Measurements from ENCODE around the gene GTF3C2. TPM values are rescaled to one million over a fixed set of nuclear protein-coding genes. Genes with fewer than 3 reads are reported as not detected.

GTF3C2 gene
- total RNA-seq, 1 donor from 2014 or later: 16.2 TPM

DNA sequence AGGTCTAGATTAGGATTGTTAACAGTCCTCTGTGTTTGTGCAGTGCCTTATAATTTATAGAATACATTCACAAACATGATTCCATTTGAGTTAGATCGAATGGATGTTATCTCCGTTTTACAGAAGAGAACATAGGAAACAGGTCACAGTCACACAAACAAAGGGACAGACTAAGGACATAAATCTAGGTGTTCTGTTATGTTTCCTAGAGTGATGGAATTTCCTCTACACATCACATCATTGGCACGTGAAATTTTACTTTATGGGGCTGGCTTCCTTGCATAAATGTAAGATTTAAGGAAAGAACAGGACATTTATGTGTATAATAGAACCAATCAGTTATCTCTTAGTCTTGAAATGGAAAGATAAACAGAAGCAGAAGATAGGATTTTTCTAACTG, 68.0 kb downstream of the GTF3C2 start:
- H3K27ac ChIP-seq (replicated peaks): peak overlapping the region; percentile 78
- H3K27me3 ChIP-seq (ENCODE audit: low read depth): peaks cover 11% of the 10 kb centered on the region
- H3K9me3 ChIP-seq (replicated peaks): no peaks in the 10 kb centered on the region
- H3K4me3 ChIP-seq: peak overlapping the region; percentile 74
- no peak for DNase-seq
- intact Hi-C loops (cut with micrococcal nuclease): no loop called here
- H3K36me3 ChIP-seq: no peaks in the 10 kb centered on the region
- TF ChIP-seq, protein P1, sequence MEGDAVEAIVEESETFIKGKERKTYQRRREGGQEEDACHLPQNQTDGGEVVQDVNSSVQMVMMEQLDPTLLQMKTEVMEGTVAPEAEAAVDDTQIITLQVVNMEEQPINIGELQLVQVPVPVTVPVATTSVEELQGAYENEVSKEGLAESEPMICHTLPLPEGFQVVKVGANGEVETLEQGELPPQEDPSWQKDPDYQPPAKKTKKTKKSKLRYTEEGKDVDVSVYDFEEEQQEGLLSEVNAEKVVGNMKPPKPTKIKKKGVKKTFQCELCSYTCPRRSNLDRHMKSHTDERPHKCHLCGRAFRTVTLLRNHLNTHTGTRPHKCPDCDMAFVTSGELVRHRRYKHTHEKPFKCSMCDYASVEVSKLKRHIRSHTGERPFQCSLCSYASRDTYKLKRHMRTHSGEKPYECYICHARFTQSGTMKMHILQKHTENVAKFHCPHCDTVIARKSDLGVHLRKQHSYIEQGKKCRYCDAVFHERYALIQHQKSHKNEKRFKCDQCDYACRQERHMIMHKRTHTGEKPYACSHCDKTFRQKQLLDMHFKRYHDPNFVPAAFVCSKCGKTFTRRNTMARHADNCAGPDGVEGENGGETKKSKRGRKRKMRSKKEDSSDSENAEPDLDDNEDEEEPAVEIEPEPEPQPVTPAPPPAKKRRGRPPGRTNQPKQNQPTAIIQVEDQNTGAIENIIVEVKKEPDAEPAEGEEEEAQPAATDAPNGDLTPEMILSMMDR (IDR thresholded peaks at IDR 0.05; ENCODE audit: borderline replicate concordance): no peak
- peaks cover 74% of the 10 kb centered on the region for H3K4me1 ChIP-seq

DNA sequence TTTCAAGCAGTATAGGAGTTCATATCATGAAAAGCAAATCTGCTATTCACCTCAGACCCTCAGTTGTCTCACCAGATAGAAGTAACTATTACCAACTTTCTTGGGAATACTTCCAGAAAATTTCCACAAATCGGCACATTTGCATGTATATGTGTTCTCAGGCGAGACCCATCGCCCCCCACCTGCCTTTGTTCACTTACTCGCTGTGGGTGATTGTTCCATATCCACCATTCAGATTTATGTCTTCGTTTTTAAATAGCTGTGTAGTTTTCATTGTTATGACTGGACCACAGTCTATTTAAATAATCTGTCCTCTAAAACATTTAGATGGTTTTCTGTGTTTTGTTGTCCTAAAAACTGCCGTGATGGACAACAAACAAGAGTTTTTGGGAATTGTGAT, 71.1 kb downstream of the GTF3C2 start:
- H3K4me1 ChIP-seq: peaks cover 56% of the 10 kb centered on the region
- no peak overlapping the region for H3K27ac ChIP-seq (replicated peaks)
- H3K9me3 ChIP-seq (replicated peaks): no peaks in the 10 kb centered on the region
- intact Hi-C loops (cut with micrococcal nuclease): no loop called here
- peak overlapping the region; percentile 74 for H3K4me3 ChIP-seq
- DNase-seq: no peak
- H3K27me3 ChIP-seq (ENCODE audit: low read depth): peaks cover 30% of the 10 kb centered on the region
- TF ChIP-seq, protein P1 (IDR thresholded peaks at IDR 0.05; ENCODE audit: borderline replicate concordance): no peak
- H3K36me3 ChIP-seq: no peaks in the 10 kb centered on the region

DNA sequence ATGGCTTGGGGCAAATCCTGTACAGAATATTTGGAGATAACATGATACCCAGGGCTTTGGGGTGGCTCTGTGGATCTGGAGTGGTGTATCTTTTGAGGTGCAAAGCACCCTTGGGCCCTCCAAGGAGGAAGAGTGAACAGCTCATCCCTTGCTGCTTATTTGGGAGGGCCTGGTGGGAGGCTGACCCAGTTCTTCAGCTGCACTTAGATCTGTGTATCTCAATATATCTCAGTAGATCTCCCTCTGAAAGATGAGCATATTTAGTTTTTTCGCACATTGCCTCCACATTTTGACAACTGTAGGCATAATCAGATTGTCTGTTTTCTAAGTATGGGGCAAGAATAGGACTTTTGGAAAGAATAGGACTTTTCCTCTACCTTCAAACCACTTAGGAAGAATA, 71.6 kb downstream of the GTF3C2 start:
- Histone ChIP-seq H3K4me3 (peak overlapping the region; percentile 74), H3K9me3 (replicated peaks) (no peaks in the 10 kb centered on the region), H3K27me3 (ENCODE audit: low read depth) (peaks cover 32% of the 10 kb centered on the region), H3K4me1 (peaks cover 56% of the 10 kb centered on the region), H3K36me3 (no peaks in the 10 kb centered on the region), H3K27ac (replicated peaks) (peak overlapping the region; percentile 93)
- no peak for DNase-seq
- TF ChIP-seq, protein P1 (IDR thresholded peaks at IDR 0.05; ENCODE audit: borderline replicate concordance): no peak
- intact Hi-C loops (cut with micrococcal nuclease): no loop called here

DNA sequence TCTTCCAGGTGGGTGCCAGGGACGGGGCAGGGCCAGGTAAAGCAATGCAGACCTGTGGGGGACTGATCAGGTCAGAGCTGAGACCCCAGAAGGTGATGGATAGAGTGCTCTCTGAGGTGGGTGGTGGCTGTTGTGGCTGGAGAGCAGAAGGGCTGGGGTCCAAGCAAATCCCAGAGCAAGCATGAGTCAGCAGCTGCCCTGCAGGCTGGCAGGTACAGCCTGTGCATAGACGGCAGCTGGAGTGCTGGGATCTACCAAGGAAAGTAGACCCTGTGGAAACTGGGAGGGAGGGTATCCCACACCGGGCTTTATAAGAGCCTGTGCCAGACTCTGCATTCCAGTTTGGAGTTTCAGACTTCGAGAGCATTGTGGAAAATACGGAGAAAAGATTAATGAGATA, 73.7 kb downstream of the GTF3C2 start:
- H3K4me1 ChIP-seq: peaks cover 39% of the 10 kb centered on the region
- TF ChIP-seq, protein P1 (IDR thresholded peaks at IDR 0.05; ENCODE audit: borderline replicate concordance): no peak
- no peaks in the 10 kb centered on the region for H3K36me3 ChIP-seq
- no peaks in the 10 kb centered on the region for H3K9me3 ChIP-seq (replicated peaks)
- peak overlapping the region; percentile 93 for H3K27ac ChIP-seq (replicated peaks)
- peak overlapping the region; percentile 74 for H3K4me3 ChIP-seq
- intact Hi-C loops (cut with micrococcal nuclease): no loop called here
- no peak for DNase-seq
- peaks cover 27% of the 10 kb centered on the region for H3K27me3 ChIP-seq (ENCODE audit: low read depth)

DNA sequence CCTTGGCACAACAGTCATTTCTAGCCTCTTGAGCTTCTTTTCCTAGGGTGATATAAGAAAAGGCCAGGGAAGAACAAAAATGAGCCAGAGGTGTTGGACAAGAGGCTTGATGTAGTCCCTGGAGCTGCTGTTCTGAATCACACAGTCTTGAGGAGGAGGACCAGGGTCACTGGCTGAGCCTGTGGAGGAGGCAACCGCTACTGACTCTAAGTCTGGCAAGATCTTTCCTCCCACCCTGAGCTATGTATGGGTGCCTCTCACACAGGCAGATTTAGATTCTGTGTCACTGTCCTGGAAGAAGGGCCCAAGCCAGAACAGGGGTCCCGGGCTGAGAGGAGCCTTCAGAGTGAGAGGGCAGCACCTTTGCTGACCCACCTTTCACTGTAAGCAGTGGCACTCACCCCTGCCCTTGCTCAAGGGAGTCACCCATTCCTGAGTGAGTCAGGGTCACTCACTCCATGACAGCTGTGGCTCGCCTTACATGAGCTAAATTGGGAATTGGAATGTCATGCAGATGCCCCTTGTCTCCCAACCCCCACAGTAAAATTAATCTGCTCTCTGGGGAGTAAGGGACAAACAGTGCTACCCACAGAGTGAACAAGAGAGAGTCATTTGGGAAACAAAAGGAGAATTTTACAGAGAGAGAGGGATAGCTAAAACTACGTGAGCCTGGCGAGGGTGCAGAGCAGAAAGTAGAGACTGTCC, 74.6 kb downstream of the GTF3C2 start, which contains the start of gene TRIM54:
TRIM54 (plus strand) TSS at position 575 of the 705 bp plus-strand sequence. CDS start 303 bp downstream, outside the sequence.
- Histone ChIP-seq H3K27ac (replicated peaks) (peak within 1 kb of the TSS; percentile 93), H3K9me3 (replicated peaks) (no peaks in the 10 kb centered on the region), H3K4me3 (peak within 1 kb of the TSS; percentile 74), H3K4me1 (peaks cover 32% of the 10 kb centered on the region), H3K36me3 (no peaks in the 10 kb centered on the region), H3K27me3 (ENCODE audit: low read depth) (peaks cover 32% of the 10 kb centered on the region)
- intact Hi-C loops (cut with micrococcal nuclease): no loop called here
- peak; percentile 39 for DNase-seq
- TF ChIP-seq, protein P1 (IDR thresholded peaks at IDR 0.05; ENCODE audit: borderline replicate concordance): no peak
